GM12891 (cell line): ENCODE results near the gene OR2T33. TPM values are rescaled to one million over a fixed set of nuclear protein-coding genes. Genes with fewer than 3 reads are reported as not detected.
"Not testable (repeated sequence)": the region's sequence is repeated elsewhere in the genome, so short reads cannot be mapped to it uniquely, and the experiment has no call there.

Experiments used
- DNase-seq: peaks from one replicate; pipeline ENCODE4 v3.0.0; 2011; ENCODE audit warnings: low spot score; ENCODE audit not compliant: insufficient read length
- FAIRE-seq: peaks from 2 replicates; lab custom pipeline; 2011; peaks lifted over from hg19 to GRCh38; lab: Jason Lieb, UNC
- PAX5 ChIP-seq: IDR thresholded peaks from 2 replicates; pipeline ENCODE4 v1.6.1; 2011; ENCODE audit warnings: low read length, moderate library complexity, mild to moderate bottlenecking; ENCODE audit not compliant: insufficient read depth, severe bottlenecking
- POLR2A ChIP-seq: IDR thresholded peaks from 2 replicates; pipeline ENCODE4 v1.6.1; 2011; ENCODE audit warnings: low read depth, low read length, control low read depth
- POLR2AphosphoS5 ChIP-seq: IDR thresholded peaks from 2 replicates; pipeline ENCODE4 v1.6.1; 2011; ENCODE audit warnings: low read depth, low read length, control low read depth
- POU2F2 ChIP-seq: IDR thresholded peaks from 2 replicates; pipeline ENCODE4 v1.6.1; 2011; ENCODE audit warnings: low read depth, mild to moderate bottlenecking, control low read depth, low read length, moderate library complexity
- SPI1 ChIP-seq: IDR thresholded peaks from 2 replicates; pipeline ENCODE4 v1.6.1; 2011; ENCODE audit warnings: low read depth, low read length, control low read depth
- TAF1 ChIP-seq: IDR thresholded peaks from 2 replicates; pipeline ENCODE4 v1.6.1; 2011; ENCODE audit warnings: low read depth, low read length, control low read depth
- polyA plus RNA-seq: library from polyadenylated mRNA; unstranded; fragments of >200 nt; gene quantifications from one replicate; pipeline ENCODE4 v1.2.1, GENCODE V29; 2012; ENCODE audit warnings: low read depth, missing spikeins, inconsistent platforms; ENCODE audit not compliant: missing spikeins

Gene OR2T33, protein sequence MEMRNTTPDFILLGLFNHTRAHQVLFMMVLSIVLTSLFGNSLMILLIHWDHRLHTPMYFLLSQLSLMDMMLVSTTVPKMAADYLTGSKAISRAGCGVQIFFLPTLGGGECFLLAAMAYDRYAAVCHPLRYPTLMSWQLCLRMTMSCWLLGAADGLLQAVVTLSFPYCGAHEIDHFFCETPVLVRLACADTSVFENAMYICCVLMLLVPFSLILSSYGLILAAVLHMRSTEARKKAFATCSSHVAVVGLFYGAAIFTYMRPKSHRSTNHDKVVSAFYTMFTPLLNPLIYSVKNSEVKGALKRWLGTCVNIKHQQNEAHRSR
- polyA plus RNA-seq = not detected

GRCh38 chr1:248277876-248278275 is at the start of gene OR2T33:
TSS of gene OR2T33 (minus strand) at chr1:248277976. CDS start at chr1:248273814, 4,162 bp downstream.
- TF ChIP-seq POLR2A = no peak
- TF ChIP-seq POLR2AphosphoS5 = no peak
- no peak for TF ChIP-seq POU2F2
- TF ChIP-seq TAF1 = no peak
- no peak for TF ChIP-seq PAX5
- TF ChIP-seq SPI1 = no peak
- no peak for DNase-seq
- no peak for FAIRE-seq

DNA sequence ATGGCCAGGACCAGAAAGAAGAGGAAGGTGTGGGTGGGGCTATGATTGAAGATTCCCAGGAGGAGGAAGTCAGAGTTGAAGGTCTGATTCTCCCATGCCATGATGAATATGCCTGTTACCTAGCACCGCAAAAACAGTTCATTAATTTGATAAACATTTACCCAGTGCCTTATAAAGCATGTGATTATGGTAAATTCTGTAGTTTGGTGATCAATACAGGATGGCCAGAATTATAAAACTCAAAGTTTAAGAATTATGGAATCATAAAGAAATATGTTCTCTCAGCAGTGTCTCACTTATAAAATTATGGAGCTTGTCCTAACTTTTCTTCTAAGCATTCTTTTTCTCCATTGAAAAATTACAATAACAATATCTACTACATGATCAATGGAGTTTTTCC is 46.7 kb upstream of the OR2T33 start, which contains the start of gene OR2M7:
Gene OR2M7, minus strand, starts transcription at position 101 of the 400 bp plus-strand sequence. Its CDS starts 0 bp downstream, at position 101.
- TF ChIP-seq PAX5 (no peak), SPI1 (no peak), POLR2A (no peak), POU2F2 (no peak), POLR2AphosphoS5 (no peak), TAF1 (no peak)
- no peak for FAIRE-seq

DNA sequence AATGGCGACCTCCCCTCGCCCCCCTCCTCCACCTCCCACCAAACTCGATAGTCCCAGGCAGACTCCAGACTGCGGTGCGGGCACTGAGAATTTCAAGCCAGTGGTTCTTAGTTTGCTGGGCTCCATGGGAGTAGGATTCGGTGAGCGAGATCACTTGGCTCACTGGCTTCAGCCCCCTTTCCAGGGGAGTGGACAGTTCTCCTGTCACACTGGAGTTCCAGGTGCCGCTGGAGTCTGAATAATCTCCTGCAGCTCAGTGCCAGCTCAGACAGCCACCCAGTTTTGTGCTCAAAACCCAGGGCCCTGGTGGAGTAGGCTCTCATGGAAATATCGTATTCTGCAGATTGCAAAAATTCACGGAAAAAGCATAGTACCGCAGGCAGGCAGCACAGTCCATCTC is 39.0 kb upstream of the OR2T33 start:
- TF ChIP-seq PAX5 (no peak), POU2F2 (no peak), SPI1 (no peak), POLR2AphosphoS5 (no peak), TAF1 (no peak), POLR2A (no peak)
- DNase-seq = no peak
- no peak for FAIRE-seq

More for the DNA sequence above, 46.7 kb upstream of the OR2T33 start, which contains the start of gene OR2M7:
- DNase-seq = no peak

DNA sequence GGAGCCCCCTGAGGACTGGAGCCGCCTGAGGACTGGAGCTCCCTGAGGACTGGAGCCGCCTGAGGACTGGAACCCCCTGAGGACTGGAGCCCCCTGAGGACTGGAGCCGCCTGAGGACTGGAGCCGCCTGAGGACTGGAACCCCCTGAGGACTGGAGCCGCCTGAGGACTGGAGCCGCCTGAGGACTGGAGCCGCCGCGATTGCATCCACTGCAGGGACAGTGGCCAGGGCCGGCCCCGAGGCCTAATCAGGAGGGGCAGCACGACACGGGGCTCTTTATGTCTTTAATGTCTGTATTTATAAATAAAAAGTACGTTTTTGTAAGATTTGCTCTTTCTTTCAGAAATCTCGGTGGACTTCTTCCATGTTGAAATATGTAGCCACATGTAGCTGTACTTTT is 29.0 kb upstream of the OR2T33 start:
- not testable (repeated sequence) for FAIRE-seq

GRCh38 chr1:248306103-248306502 is 28.3 kb upstream of the OR2T33 start:
- FAIRE-seq (no peak), DNase-seq (no peak)
- TF ChIP-seq SPI1 (no peak), POU2F2 (no peak), POLR2AphosphoS5 (no peak), POLR2A (no peak), TAF1 (no peak), PAX5 (no peak)

More for the DNA sequence above, 29.0 kb upstream of the OR2T33 start:
- DNase-seq = not testable (repeated sequence)

GRCh38 chr1:248305672-248306071 is 27.9 kb upstream of the OR2T33 start:
- not testable (repeated sequence) for DNase-seq
- peak; percentile 35 for FAIRE-seq

DNA sequence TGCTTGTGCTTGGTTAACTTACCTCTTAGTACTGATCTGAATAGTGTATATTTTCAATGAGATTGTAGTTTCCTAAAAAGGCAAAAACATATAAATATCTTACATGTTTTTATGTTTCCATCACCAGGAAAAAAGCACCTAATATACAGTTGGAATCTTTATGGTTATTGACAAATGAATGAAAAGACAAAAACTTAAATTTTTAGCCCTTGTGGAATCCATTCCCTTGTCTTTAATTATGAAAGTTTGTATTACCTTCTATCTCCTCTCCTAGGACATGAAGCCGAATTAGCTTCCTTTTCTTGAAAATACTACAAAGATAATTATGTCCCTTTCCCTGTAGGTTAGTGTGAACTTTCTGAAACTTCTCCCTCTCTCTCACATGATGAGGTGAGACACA is 25.5 kb upstream of the OR2T33 start, which contains the start of gene OR2T12:
Gene OR2T12, minus strand, starts transcription at position 101 of the 400 bp plus-strand sequence. CDS start 7,846 bp downstream, outside the sequence.
- TF ChIP-seq PAX5 = no peak
- TF ChIP-seq TAF1 = no peak
- TF ChIP-seq POU2F2 = no peak
- TF ChIP-seq SPI1 = no peak
- no peak for TF ChIP-seq POLR2AphosphoS5
- no peak for TF ChIP-seq POLR2A
- DNase-seq (no peak), FAIRE-seq (no peak)

- DNase-seq = no peak
- TF ChIP-seq POLR2A (no peak), TAF1 (no peak), PAX5 (no peak), SPI1 (no peak), POU2F2 (no peak), POLR2AphosphoS5 (no peak)
- no peak for FAIRE-seq
These were observed 10.6 kb upstream of the OR2T33 start for GRCh38 chr1:248288391-248288790.

GRCh38 chr1:248273225-248273624 is 4.6 kb downstream of the OR2T33 start:
- FAIRE-seq, DNase-seq: not testable (repeated sequence)

- no peak for TF ChIP-seq PAX5
- TF ChIP-seq SPI1 = no peak
- no peak for TF ChIP-seq TAF1
- no peak for TF ChIP-seq POLR2A
- TF ChIP-seq POLR2AphosphoS5 = no peak
- no peak for TF ChIP-seq POU2F2
- FAIRE-seq (no peak), DNase-seq (no peak)
These were observed 9.6 kb downstream of the OR2T33 start for GRCh38 chr1:248268178-248268577.

- not testable (repeated sequence) for FAIRE-seq, DNase-seq
These were observed 18.5 kb downstream of the OR2T33 start for GRCh38 chr1:248259309-248259708.

GRCh38 chr1:248243204-248243603 is 34.6 kb downstream of the OR2T33 start:
- peak; percentile 71 for FAIRE-seq
- peak; percentile 16 for DNase-seq
- TF ChIP-seq SPI1 (no peak), PAX5 (no peak)
